Liver (tissue), 3 donors: ENCODE measurements around the gene SMYD3.

Experiments
- EGR1 ChIP-seq, 2 donors: IDR thresholded peaks; 2 replicates each; pipeline ENCODE4 v1.6.1; 2016 to 2018; ENCODE audit warnings: antibody characterized with exemption in 2 of 2, low read depth in 2 of 2
- GABPA ChIP-seq, 2 donors: IDR thresholded peaks in 1 of 2; conservative IDR thresholded peaks in 1 of 2; 2 replicates each; pipeline ENCODE4 v1.6.1; 2016; ENCODE audit warnings: antibody characterized with exemption in 2 of 2, mild to moderate bottlenecking in 1 of 2, moderate library complexity in 1 of 2
- JUND ChIP-seq, 2 donors: IDR thresholded peaks; 2 replicates each; pipeline ENCODE4 v1.6.1; 2016; ENCODE audit warnings: antibody characterized with exemption in 2 of 2
- RAD21 ChIP-seq, 2 donors: IDR thresholded peaks; 2 replicates each; pipeline ENCODE4 v1.6.1; 2016; ENCODE audit warnings: antibody characterized with exemption in 2 of 2, mild to moderate bottlenecking in 2 of 2
- SP1 ChIP-seq: IDR thresholded peaks from 2 replicates; pipeline ENCODE4 v1.6.1; 2018; ENCODE audit warnings: antibody characterized with exemption, mild to moderate bottlenecking
- TAF1 ChIP-seq: conservative IDR thresholded peaks from 2 replicates; pipeline ENCODE4 v1.6.1; 2016; ENCODE audit warnings: antibody characterized with exemption, mild to moderate bottlenecking
- YY1 ChIP-seq: IDR thresholded peaks from 2 replicates; pipeline ENCODE4 v1.6.1; 2016; ENCODE audit warnings: antibody characterized with exemption, mild to moderate bottlenecking
- TF ChIP-seq, protein P1 (sequence below): fragments of 150-350 bp; IDR thresholded peaks from 2 replicates; pipeline ENCODE4 v1.5.1; 2017; ENCODE audit warnings: improper control_type of control experiment, low read depth, low read length; ENCODE audit not compliant: missing input control
- TF ChIP-seq, protein P2 (sequence below): IDR thresholded peaks from 2 replicates; pipeline ENCODE4 v1.6.1; 2016; ENCODE audit warnings: antibody characterized with exemption, mild to moderate bottlenecking
- TF ChIP-seq, protein P3 (sequence below): IDR thresholded peaks from 2 replicates; pipeline ENCODE4 v1.6.1; 2016; ENCODE audit warnings: antibody characterized with exemption
- TF ChIP-seq, protein P4 (sequence below): IDR thresholded peaks from 2 replicates; pipeline ENCODE4 v1.6.1; 2016; ENCODE audit warnings: antibody characterized with exemption
- donor health status: healthy.
- donor health status: healthy.

DNA sequence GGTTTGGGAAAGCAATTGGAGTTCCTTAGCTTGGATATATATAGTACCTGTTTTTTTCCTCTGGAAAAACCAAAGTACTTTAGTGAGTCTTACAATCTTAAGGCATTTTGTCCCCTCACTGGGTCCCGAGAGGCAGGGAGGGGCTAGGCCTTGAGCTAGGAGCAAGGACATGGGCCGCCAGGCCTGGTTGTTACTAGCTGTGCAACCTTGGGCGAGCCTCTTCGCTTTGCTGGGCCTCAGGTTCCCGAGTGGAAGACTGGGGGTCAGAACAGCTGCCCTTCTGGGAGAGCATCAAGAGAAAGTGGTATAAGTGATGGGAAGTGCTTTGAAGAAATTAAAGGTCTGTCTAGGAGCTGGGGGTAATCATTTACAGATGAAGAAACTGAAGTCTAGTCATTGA lies 799.1 kb downstream of the SMYD3 start:
- TF ChIP-seq TAF1 (no peak), RAD21 (IDR thresholded peaks at IDR 0.05) (no peak), YY1 (no peak), GABPA (IDR thresholded peaks at IDR 0.05 in 1 of 2, conservative IDR thresholded peaks at IDR 0.05 in 1 of 2) (no peak), SP1 (no peak), JUND (IDR thresholded peaks at IDR 0.05) (no peak), EGR1 (IDR thresholded peaks at IDR 0.05; ENCODE audit: low read depth in 2 of 2) (no peak)
- TF ChIP-seq, protein P1, sequence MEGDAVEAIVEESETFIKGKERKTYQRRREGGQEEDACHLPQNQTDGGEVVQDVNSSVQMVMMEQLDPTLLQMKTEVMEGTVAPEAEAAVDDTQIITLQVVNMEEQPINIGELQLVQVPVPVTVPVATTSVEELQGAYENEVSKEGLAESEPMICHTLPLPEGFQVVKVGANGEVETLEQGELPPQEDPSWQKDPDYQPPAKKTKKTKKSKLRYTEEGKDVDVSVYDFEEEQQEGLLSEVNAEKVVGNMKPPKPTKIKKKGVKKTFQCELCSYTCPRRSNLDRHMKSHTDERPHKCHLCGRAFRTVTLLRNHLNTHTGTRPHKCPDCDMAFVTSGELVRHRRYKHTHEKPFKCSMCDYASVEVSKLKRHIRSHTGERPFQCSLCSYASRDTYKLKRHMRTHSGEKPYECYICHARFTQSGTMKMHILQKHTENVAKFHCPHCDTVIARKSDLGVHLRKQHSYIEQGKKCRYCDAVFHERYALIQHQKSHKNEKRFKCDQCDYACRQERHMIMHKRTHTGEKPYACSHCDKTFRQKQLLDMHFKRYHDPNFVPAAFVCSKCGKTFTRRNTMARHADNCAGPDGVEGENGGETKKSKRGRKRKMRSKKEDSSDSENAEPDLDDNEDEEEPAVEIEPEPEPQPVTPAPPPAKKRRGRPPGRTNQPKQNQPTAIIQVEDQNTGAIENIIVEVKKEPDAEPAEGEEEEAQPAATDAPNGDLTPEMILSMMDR = no peak
- TF ChIP-seq, protein P2, sequence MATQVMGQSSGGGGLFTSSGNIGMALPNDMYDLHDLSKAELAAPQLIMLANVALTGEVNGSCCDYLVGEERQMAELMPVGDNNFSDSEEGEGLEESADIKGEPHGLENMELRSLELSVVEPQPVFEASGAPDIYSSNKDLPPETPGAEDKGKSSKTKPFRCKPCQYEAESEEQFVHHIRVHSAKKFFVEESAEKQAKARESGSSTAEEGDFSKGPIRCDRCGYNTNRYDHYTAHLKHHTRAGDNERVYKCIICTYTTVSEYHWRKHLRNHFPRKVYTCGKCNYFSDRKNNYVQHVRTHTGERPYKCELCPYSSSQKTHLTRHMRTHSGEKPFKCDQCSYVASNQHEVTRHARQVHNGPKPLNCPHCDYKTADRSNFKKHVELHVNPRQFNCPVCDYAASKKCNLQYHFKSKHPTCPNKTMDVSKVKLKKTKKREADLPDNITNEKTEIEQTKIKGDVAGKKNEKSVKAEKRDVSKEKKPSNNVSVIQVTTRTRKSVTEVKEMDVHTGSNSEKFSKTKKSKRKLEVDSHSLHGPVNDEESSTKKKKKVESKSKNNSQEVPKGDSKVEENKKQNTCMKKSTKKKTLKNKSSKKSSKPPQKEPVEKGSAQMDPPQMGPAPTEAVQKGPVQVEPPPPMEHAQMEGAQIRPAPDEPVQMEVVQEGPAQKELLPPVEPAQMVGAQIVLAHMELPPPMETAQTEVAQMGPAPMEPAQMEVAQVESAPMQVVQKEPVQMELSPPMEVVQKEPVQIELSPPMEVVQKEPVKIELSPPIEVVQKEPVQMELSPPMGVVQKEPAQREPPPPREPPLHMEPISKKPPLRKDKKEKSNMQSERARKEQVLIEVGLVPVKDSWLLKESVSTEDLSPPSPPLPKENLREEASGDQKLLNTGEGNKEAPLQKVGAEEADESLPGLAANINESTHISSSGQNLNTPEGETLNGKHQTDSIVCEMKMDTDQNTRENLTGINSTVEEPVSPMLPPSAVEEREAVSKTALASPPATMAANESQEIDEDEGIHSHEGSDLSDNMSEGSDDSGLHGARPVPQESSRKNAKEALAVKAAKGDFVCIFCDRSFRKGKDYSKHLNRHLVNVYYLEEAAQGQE = no peak
- TF ChIP-seq, protein P3, sequence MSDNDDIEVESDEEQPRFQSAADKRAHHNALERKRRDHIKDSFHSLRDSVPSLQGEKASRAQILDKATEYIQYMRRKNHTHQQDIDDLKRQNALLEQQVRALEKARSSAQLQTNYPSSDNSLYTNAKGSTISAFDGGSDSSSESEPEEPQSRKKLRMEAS = no peak
- TF ChIP-seq, protein P4, sequence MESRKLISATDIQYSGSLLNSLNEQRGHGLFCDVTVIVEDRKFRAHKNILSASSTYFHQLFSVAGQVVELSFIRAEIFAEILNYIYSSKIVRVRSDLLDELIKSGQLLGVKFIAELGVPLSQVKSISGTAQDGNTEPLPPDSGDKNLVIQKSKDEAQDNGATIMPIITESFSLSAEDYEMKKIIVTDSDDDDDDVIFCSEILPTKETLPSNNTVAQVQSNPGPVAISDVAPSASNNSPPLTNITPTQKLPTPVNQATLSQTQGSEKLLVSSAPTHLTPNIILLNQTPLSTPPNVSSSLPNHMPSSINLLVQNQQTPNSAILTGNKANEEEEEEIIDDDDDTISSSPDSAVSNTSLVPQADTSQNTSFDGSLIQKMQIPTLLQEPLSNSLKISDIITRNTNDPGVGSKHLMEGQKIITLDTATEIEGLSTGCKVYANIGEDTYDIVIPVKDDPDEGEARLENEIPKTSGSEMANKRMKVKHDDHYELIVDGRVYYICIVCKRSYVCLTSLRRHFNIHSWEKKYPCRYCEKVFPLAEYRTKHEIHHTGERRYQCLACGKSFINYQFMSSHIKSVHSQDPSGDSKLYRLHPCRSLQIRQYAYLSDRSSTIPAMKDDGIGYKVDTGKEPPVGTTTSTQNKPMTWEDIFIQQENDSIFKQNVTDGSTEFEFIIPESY = no peak
